Measurements from ENCODE around the gene FAM50A. TPM values are rescaled to one million over a fixed set of nuclear protein-coding genes. Genes with fewer than 3 reads are reported as not detected.
A peak's percentile ranks its signal among the peaks of the same experiment; 100 is the strongest.

The FAM50A gene
- total RNA-seq, 2 donors from 2014 or later, result 24.3 to 41.7 TPM

DNA sequence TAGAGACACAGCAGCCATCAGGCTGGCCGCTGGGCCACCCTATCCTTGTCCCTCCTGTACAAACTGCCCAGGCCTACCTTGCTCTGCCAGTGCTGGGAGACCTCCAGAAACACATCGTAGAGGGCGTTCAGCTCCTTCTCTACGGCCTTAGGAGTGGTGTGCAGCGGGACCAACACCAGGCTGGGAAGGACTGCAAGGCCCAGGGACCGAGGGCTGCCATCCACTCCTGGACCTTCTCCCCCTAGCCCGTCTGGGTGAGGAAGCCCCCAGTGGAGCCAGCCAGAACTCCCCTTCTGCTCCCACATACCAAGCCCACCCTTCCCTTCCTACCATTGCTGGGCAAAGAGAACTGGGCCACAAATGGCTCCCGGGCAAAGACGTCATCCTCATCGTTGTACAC, 40.7 kb upstream of the FAM50A start:
- H3K36me3 ChIP-seq, result peaks cover 27% of the 10 kb centered on the region
- H3K4me3 ChIP-seq, result no peak overlapping the region
- H3K4me1 ChIP-seq, result peaks cover 0 to 14% of the 10 kb centered on the region in 2 donors
- H3K27me3 ChIP-seq, result no peaks in the 10 kb centered on the region
- TF ChIP-seq, protein P1, sequence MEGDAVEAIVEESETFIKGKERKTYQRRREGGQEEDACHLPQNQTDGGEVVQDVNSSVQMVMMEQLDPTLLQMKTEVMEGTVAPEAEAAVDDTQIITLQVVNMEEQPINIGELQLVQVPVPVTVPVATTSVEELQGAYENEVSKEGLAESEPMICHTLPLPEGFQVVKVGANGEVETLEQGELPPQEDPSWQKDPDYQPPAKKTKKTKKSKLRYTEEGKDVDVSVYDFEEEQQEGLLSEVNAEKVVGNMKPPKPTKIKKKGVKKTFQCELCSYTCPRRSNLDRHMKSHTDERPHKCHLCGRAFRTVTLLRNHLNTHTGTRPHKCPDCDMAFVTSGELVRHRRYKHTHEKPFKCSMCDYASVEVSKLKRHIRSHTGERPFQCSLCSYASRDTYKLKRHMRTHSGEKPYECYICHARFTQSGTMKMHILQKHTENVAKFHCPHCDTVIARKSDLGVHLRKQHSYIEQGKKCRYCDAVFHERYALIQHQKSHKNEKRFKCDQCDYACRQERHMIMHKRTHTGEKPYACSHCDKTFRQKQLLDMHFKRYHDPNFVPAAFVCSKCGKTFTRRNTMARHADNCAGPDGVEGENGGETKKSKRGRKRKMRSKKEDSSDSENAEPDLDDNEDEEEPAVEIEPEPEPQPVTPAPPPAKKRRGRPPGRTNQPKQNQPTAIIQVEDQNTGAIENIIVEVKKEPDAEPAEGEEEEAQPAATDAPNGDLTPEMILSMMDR (IDR thresholded peaks at IDR 0.05), result no peak
- no peak for DNase-seq (ENCODE audit: low spot score)
- no peaks in the 10 kb centered on the region for H3K9me3 ChIP-seq
- no peak overlapping the region for H3K27ac ChIP-seq

DNA sequence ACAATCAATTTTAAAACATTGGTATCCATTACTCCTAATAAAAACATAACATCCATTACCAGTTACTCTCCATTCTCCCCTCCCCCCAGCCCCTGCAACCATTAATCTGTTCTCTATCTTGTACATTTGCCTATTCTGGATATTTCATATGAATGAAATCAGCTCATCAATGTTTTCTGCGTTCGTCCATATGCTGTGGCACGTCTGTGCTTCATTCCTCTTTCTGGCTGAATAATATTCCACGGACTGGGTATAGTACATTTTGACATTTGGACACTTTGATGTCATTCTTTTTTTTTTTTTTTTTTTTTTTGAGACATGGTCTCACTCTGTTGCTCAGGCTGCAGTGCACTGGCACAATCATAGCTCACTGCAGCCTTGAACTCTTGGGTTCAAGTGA, 40.1 kb upstream of the FAM50A start:
- H3K36me3 ChIP-seq, result peaks cover 27% of the 10 kb centered on the region
- no peak overlapping the region for H3K4me3 ChIP-seq
- no peaks in the 10 kb centered on the region for H3K27me3 ChIP-seq
- H3K27ac ChIP-seq, result no peak overlapping the region
- DNase-seq (ENCODE audit: low spot score), result no peak
- H3K9me3 ChIP-seq, result no peaks in the 10 kb centered on the region
- TF ChIP-seq, protein P1 (IDR thresholded peaks at IDR 0.05), result no peak
- peaks cover 0 to 14% of the 10 kb centered on the region in 2 donors for H3K4me1 ChIP-seq

DNA sequence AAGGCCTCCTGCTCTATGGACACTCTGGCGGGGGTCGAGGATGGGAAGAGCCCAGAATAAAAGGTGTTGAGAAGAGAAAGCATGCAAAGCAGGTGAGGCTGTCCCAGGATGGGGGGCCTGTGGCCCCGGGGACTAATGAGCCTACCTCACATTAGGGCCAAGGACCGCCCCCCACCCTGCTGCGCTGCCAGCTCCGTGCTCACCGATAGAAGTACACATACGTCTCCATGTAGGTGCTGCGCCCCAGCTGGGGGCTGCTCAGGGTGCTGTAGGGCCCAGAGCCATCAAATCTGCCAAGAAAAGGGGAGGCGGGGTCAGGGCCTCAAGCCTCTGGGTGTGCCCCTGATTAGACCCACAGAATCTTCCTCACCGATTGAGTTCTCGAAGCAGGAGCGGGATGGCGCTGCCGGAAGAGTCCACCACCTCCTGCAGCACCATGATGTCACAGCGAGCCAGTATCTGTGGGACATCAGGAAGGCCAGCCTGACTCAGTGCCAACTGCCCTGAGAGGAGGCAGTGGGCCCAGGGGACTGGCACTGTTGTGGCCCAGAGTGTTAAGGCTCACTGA, 39.2 kb upstream of the FAM50A start:
- TF ChIP-seq, protein P1 (IDR thresholded peaks at IDR 0.05), result no peak
- H3K9me3 ChIP-seq, result no peaks in the 10 kb centered on the region
- H3K36me3 ChIP-seq, result peaks cover 19% of the 10 kb centered on the region
- no peak overlapping the region for H3K4me3 ChIP-seq
- peaks cover 0 to 12% of the 10 kb centered on the region in 2 donors for H3K4me1 ChIP-seq
- no peak overlapping the region for H3K27ac ChIP-seq
- DNase-seq (ENCODE audit: low spot score), result no peak
- no peaks in the 10 kb centered on the region for H3K27me3 ChIP-seq

DNA sequence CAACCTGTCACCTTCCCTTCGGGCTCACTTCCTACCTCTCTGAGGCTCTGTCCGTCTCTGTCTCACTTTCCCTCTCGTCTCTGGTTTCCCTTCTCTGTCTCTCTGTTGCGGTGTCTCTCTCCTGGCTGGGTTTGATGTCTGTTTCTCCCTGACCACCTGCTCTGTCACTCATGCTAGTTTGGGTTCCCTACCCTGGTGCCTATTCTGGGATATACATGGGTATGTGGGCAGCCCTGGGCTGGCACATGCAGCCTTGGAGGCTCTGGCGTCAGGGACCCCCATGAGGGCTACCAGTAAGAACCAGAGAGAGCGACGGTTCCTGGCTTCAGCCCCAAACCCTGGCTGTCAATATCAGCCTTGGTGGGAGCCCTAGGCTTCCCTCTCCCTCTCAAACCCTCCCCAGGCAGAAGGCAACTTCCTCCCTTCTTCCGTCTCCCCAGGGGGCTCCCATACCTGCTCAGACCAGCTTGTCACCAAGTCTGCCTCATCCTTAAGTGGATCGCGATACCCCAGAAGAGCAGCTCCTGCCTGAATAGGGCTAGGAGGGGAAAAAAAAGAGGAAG, 35.2 kb upstream of the FAM50A start:
- Histone ChIP-seq H3K36me3 (no peaks in the 10 kb centered on the region), H3K27me3 (no peaks in the 10 kb centered on the region), H3K27ac (peak overlapping the region; percentile 49 to 70), H3K9me3 (no peaks in the 10 kb centered on the region), H3K4me3 (peak overlapping the region; percentile 29 to 36), H3K4me1 (peaks cover 0 to 21% of the 10 kb centered on the region in 2 donors)
- TF ChIP-seq, protein P1 (IDR thresholded peaks at IDR 0.05), result no peak
- no peak for DNase-seq (ENCODE audit: low spot score)

DNA sequence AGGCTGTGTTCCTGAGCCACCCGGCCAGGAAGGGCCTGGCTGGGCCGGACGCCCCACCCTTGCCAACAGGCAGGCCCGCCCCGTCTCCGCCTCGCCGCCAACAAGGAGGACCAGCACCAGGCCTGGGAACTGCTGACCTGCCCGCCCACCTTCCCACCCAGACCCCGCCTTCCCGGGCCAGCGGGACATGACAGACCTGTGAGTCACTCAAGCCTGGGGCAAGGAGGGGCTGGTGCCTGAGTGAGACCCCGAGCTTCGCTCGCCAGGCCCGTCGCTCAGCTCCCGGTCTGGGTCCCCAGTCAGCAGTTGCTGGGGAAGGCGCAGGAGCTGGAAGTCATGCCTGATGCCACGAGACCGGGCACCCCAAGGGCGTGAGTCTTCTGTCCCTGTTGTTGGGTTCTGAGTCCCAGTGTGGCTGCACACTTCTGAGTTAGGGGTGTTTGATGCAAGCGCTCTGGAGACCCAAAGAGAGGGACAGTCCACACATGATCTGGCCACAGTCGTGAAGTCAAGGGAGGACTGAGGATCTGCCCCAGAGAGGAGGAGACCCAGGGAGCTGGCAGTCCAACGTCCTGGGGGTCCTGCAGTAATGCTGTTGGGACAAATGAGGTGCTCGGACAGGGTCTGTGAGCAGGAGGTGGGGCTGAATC, 34.6 kb upstream of the FAM50A start, which contains the start of gene DNASE1L1:
Gene DNASE1L1 (minus strand): TSS at position 33 of the 650 bp plus-strand sequence. CDS start 3,686 bp downstream, outside the sequence.
- Histone ChIP-seq H3K36me3 (no peaks in the 10 kb centered on the region), H3K4me3 (peak within 1 kb of the TSS; percentile 29 to 36), H3K27me3 (no peaks in the 10 kb centered on the region), H3K4me1 (peaks cover 0 to 21% of the 10 kb centered on the region in 2 donors), H3K9me3 (no peaks in the 10 kb centered on the region), H3K27ac (peak within 1 kb of the TSS; percentile 66 to 70)
- TF ChIP-seq, protein P1 (IDR thresholded peaks at IDR 0.05), result no peak
- peak; percentile 84 for DNase-seq (ENCODE audit: low spot score)
